CD4-positive, alpha-beta memory T cell (primary cell): ENCODE data around the gene ACOXL. TPM values are rescaled to one million over a fixed set of nuclear protein-coding genes. Genes with fewer than 3 reads are reported as not detected.

ENCODE experiments used
- CTCF ChIA-PET: fragments of 350-600 bp; sonication (Branson Sonifier 250); formaldehyde crosslinking; loops from one replicate; lab custom pipeline; 2021; ENCODE audit warnings: inconsistent platforms; ENCODE audit not compliant: partially characterized antibody; lab: Charles Lee
- POLR2A ChIA-PET: fragments of 350-600 bp; sonication (Branson Sonifier 250); formaldehyde crosslinking; loops from one replicate; lab custom pipeline; 2021; ENCODE audit not compliant: partially characterized antibody; lab: Charles Lee
- DNase-seq, 5 donors: peaks; one replicate each; pipeline versions ENCODE4 v3.0.0 to v3.0.0-alpha.2; 2020 to 2022; ENCODE audit warnings: mixed read lengths in 1 of 5
- H3K27ac ChIP-seq: one replicate; pipeline ENCODE4 v1.7.0; 2013; ENCODE audit warnings: low read depth, low read length
- H3K27me3 ChIP-seq: 2 replicates; pipeline ENCODE4 v1.7.0; 2013; ENCODE audit warnings: mild to moderate bottlenecking, low read length, moderate library complexity; ENCODE audit not compliant: insufficient read depth
- H3K36me3 ChIP-seq: 2 replicates; pipeline ENCODE4 v1.7.0; 2013; ENCODE audit warnings: mild to moderate bottlenecking, low read length, moderate library complexity; ENCODE audit not compliant: insufficient read depth
- H3K4me1 ChIP-seq: 2 replicates; pipeline ENCODE4 v1.7.0; 2013; ENCODE audit warnings: mild to moderate bottlenecking, low read length, moderate library complexity; ENCODE audit not compliant: insufficient read depth
- H3K4me3 ChIP-seq, 2 donors: one replicate each; pipeline ENCODE4 v1.7.0; 2013; ENCODE audit warnings: low read length in 2 of 2, mild to moderate bottlenecking in 1 of 2
- H3K9me3 ChIP-seq, 2 donors: one replicate each; pipeline ENCODE4 v1.7.0; 2013; ENCODE audit warnings: low read length in 2 of 2, control low read depth in 1 of 2; ENCODE audit not compliant: control insufficient read depth in 1 of 2
- H3K27ac Mint-ChIP-seq, 7 donors: one replicate each; pipeline ENCODE4 v1.8.0; 2020 to 2021; ENCODE audit warnings: mixed read lengths in 7 of 7, mild to moderate bottlenecking in 6 of 7, inconsistent platforms in 3 of 7, moderate library complexity in 3 of 7
- H3K27me3 Mint-ChIP-seq, 2 donors: one replicate each; pipeline ENCODE4 v1.8.0; 2020 to 2021; ENCODE audit warnings: mixed read lengths in 2 of 2
- H3K36me3 Mint-ChIP-seq, 2 donors: one replicate each; pipeline ENCODE4 v1.8.0; 2020 to 2021; ENCODE audit warnings: mixed read lengths in 2 of 2, inconsistent platforms in 1 of 2, mild to moderate bottlenecking in 1 of 2
- H3K4me1 Mint-ChIP-seq, 4 donors: one replicate each; pipeline ENCODE4 v1.8.0; 2020 to 2021; ENCODE audit warnings: mixed read lengths in 4 of 4, mild to moderate bottlenecking in 1 of 4
- H3K4me3 Mint-ChIP-seq, 8 donors: one replicate each; pipeline ENCODE4 v1.8.0; 2020 to 2021; ENCODE audit warnings: mixed read lengths in 8 of 8, mild to moderate bottlenecking in 7 of 8, moderate library complexity in 6 of 8, inconsistent platforms in 3 of 8
- H3K9me3 Mint-ChIP-seq, 8 donors: one replicate each; pipeline ENCODE4 v1.8.0; 2020 to 2021; ENCODE audit warnings: mixed read lengths in 8 of 8, mild to moderate bottlenecking in 5 of 8, inconsistent platforms in 3 of 8, moderate library complexity in 1 of 8
- intact Hi-C: fragments of 100-400 bp; cut with micrococcal nuclease; formaldehyde crosslinking; loops from one replicate; pipeline ENCODE4 v1.15.1; 2023
- polyA plus RNA-seq, 2 donors: library from polyadenylated mRNA; unstranded; fragments of 300-500 nt; fragmentation: Illumina TruSeq; gene quantifications; one replicate each; pipeline ENCODE4 v1.2.3, GENCODE V29; 2021
- total RNA-seq, 2 experiments: library from RNA; stranded (reverse); gene quantifications; one replicate each; pipeline ENCODE4 v1.2.3, GENCODE V29; 2021

ACOXL gene
- total and polyA plus RNA-seq, 4 experiments from 2014 or later = not detected

DNA sequence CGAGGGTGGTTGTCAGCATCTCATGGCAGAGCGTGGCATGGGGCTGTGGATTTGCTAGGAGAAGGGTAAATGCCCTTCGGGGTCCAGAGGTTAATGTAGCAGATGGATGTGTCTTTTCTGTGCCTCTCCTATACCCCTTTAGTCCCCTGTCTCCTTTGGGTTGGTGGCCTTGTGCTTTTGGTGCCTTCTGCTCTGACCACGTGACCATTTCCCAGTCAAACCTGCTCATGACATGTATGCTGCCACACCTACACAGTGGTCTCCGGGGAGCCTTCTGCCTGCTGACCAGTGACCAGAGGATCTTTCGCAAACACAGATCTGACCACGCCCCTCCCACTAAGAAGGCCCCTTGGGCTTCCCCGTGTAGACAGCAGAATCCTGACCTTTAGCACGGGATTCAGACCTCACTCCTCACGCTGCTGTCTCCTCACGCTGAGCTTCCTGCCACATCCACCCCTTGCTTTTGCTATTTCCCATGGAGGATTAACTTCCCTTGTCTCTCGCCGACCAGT is 116.2 kb downstream of the ACOXL start:
- H3K36me3 ChIP-seq = no peaks in the 10 kb centered on the region
- no peaks in the 10 kb centered on the region for H3K9me3 ChIP-seq
- H3K27me3 ChIP-seq = no peaks in the 10 kb centered on the region
- DNase-seq = no peak
- no peaks in the 10 kb centered on the region for H3K36me3 Mint-ChIP-seq
- H3K27ac ChIP-seq = no peak overlapping the region
- peaks cover 40 to 70% (median 53%) of the 10 kb centered on the region in 4 donors for H3K4me1 Mint-ChIP-seq
- no peaks in the 10 kb centered on the region for H3K27me3 Mint-ChIP-seq
- intact Hi-C loops = no loop called here
- peak overlapping the region in 1 of 8 donors; percentile 29 for H3K4me3 Mint-ChIP-seq
- POLR2A ChIA-PET = no interaction called here
- peaks cover 0 to 1% (median 0%) of the 10 kb centered on the region in 8 donors for H3K9me3 Mint-ChIP-seq
- CTCF ChIA-PET = no interaction called here
- H3K27ac Mint-ChIP-seq = peak overlapping the region in 3 of 7 donors; percentile 5 to 90 (median 25)
- H3K4me3 ChIP-seq = no peak overlapping the region
- H3K4me1 ChIP-seq = peaks cover 52% of the 10 kb centered on the region

DNA sequence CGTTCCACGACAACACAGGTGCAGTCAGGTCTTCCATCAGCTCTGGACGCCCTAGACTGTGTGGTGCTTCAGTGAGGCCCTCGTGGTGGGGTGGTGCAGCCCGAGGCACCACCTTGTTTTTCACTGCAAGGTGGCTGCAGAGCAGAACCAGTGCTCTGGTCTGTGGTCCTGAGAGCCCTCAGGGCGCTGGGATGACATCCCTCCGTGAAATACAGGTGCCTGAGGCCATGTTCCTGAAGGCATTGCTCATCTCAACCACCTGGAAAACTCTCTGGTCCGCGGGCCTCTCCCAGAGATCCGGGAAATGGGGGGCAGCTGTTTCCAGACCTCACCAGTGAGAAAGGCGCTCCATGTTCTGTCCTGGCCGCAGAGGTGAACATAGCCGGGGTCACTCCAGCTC is 119.2 kb downstream of the ACOXL start:
- H3K27ac Mint-ChIP-seq = peak overlapping the region in 4 of 7 donors; percentile 62 to 88 (median 82)
- no peaks in the 10 kb centered on the region for H3K36me3 Mint-ChIP-seq
- H3K27ac ChIP-seq = peak overlapping the region; percentile 47
- H3K27me3 Mint-ChIP-seq = no peaks in the 10 kb centered on the region
- no peaks in the 10 kb centered on the region for H3K9me3 ChIP-seq
- no peak overlapping the region for H3K4me3 ChIP-seq
- intact Hi-C loops = no loop called here
- no peak for DNase-seq
- H3K4me1 Mint-ChIP-seq = peaks cover 40 to 64% (median 50%) of the 10 kb centered on the region in 4 donors
- ChIA-PET CTCF (interaction anchor here (0.6 to 6.0 kb wide), 4 partner anchors 10 to 48 kb away, joined by 3 to 49 read pairs (median 10); no protein-coding TSS in a partner anchor), POLR2A (no interaction called here)
- H3K9me3 Mint-ChIP-seq = peaks cover 0 to 3% (median 0%) of the 10 kb centered on the region in 8 donors
- no peaks in the 10 kb centered on the region for H3K27me3 ChIP-seq
- peaks cover 50% of the 10 kb centered on the region for H3K4me1 ChIP-seq
- H3K4me3 Mint-ChIP-seq = peak overlapping the region in 2 of 8 donors; percentile 4 to 19
- H3K36me3 ChIP-seq = no peaks in the 10 kb centered on the region

DNA sequence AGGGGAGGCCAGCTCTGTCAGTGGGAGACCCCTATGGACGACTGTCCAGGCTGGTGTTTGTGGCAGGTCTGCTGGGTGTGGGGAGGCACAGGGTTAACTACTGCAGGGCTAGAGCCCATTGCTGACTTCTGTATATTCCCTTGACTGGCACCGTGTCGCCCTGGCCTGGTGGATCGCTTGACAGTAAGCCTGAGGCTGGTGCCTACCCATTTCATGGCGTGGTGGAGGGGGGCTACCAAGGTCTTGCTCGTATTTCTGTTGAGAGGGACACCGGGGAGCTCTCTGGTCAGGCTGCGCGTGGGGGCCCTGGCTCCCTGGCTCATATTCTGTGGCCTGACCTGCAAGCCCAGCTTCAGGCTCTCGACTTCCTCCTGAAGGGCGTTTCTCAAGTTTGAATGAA is 119.7 kb downstream of the ACOXL start:
- H3K9me3 ChIP-seq = no peaks in the 10 kb centered on the region
- Mint-ChIP-seq H3K4me3 (peak overlapping the region in 6 of 8 donors; percentile 49 to 81 (median 70)), H3K36me3 (no peaks in the 10 kb centered on the region), H3K27me3 (no peaks in the 10 kb centered on the region), H3K9me3 (peaks cover 0 to 3% (median 0%) of the 10 kb centered on the region in 8 donors), H3K4me1 (peaks cover 36 to 59% (median 45%) of the 10 kb centered on the region in 4 donors), H3K27ac (peak overlapping the region; percentile 48 to 96 (median 83))
- H3K36me3 ChIP-seq = no peaks in the 10 kb centered on the region
- H3K27me3 ChIP-seq = no peaks in the 10 kb centered on the region
- no peak overlapping the region for H3K4me3 ChIP-seq
- H3K27ac ChIP-seq = peak overlapping the region; percentile 47
- ChIA-PET POLR2A (no interaction called here), CTCF (interaction anchor here (0.6 to 6.0 kb wide), 4 partner anchors 10 to 48 kb away, joined by 3 to 49 read pairs (median 10); no protein-coding TSS in a partner anchor)
- DNase-seq = no peak
- intact Hi-C loops = no loop called here
- H3K4me1 ChIP-seq = peaks cover 45% of the 10 kb centered on the region

DNA sequence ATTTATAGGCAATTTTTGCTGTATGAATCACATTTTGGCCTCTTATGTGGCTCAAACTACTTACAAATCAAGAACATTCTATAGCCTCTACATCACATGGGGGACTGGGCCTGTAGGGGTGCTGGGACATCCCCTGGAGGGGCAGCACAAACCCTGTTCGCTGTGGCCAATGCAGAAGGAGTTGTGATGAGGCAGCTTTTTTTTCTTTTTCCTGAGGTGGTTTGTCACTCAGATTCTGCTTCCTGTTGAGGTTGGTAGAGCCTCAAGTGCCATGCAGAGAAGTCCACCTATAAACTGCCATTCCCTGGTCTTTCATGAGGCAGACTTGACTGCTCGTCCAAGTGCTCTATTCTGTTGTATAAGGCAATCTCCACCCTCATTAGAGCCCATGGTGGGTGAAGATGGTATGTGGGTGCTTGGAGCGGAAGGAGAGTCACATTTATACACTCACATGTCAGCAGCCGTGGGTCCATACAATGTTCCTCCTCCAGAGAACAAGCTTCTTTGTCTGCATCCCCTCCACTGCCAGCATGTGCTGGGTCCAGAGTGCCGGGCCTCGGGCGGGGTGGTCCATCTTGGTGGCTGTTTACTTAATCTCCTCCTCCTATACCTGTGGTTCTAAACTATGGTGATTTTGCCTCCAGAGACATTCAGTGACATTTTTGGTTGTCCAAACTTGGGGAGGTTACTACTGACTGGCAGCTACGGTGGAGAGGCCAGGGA is 120.3 kb downstream of the ACOXL start:
- H3K4me3 Mint-ChIP-seq = peak overlapping the region in 6 of 8 donors; percentile 49 to 81 (median 70)
- Histone ChIP-seq H3K4me1 (peaks cover 39% of the 10 kb centered on the region), H3K4me3 (no peak overlapping the region), H3K27ac (peak overlapping the region; percentile 47), H3K36me3 (no peaks in the 10 kb centered on the region), H3K9me3 (no peaks in the 10 kb centered on the region), H3K27me3 (no peaks in the 10 kb centered on the region)
- H3K9me3 Mint-ChIP-seq = peaks cover 0 to 3% (median 0%) of the 10 kb centered on the region in 8 donors
- CTCF ChIA-PET = interaction anchor here (0.6 to 6.0 kb wide), 9 partner anchors 9 to 40 kb away, joined by 3 to 49 read pairs (median 3); no protein-coding TSS in a partner anchor
- DNase-seq = peak; percentile 48 to 82 (median 59)
- H3K36me3 Mint-ChIP-seq = no peaks in the 10 kb centered on the region
- H3K4me1 Mint-ChIP-seq = peaks cover 29 to 52% (median 39%) of the 10 kb centered on the region in 4 donors
- intact Hi-C loops = loop anchor here (1.0 kb wide), 1 partner anchor 41 kb away; no protein-coding TSS in a partner anchor
- no peaks in the 10 kb centered on the region for H3K27me3 Mint-ChIP-seq
- H3K27ac Mint-ChIP-seq = peak overlapping the region; percentile 69 to 96 (median 83)
- POLR2A ChIA-PET = no interaction called here

DNA sequence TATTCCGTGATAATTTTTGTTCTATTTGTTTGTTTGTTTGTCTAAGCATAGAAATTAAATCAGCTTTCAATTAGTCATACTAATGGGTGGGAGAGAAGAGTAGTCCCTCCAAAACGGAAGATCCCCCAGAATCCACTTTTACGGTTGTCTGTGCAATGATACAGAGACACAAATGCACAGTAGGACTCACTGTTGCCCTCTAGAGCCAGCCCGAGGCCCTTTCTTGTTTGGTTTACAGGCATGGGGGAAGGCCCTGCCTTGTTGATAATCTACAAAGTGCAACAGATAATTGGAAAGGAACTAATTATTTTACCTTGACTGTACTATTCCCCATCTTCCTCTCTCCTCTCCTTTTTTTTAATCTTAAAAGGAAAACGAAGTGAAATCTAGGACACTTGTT is 121.1 kb downstream of the ACOXL start:
- H3K4me3 Mint-ChIP-seq = peak overlapping the region in 6 of 8 donors; percentile 4 to 81 (median 68)
- Histone ChIP-seq H3K27ac (no peak overlapping the region), H3K36me3 (no peaks in the 10 kb centered on the region), H3K9me3 (no peaks in the 10 kb centered on the region), H3K4me3 (no peak overlapping the region), H3K4me1 (peaks cover 39% of the 10 kb centered on the region), H3K27me3 (no peaks in the 10 kb centered on the region)
- H3K27ac Mint-ChIP-seq = peak overlapping the region; percentile 53 to 96 (median 78)
- DNase-seq = peak; percentile 39 to 61 (median 44)
- peaks cover 33 to 53% (median 42%) of the 10 kb centered on the region in 4 donors for H3K4me1 Mint-ChIP-seq
- POLR2A ChIA-PET = no interaction called here
- peaks cover 0 to 3% (median 0%) of the 10 kb centered on the region in 8 donors for H3K9me3 Mint-ChIP-seq
- intact Hi-C loops = loop anchor here (1.0 kb wide), 1 partner anchor 42 kb away; no protein-coding TSS in a partner anchor
- H3K36me3 Mint-ChIP-seq = no peaks in the 10 kb centered on the region
- H3K27me3 Mint-ChIP-seq = no peaks in the 10 kb centered on the region
- CTCF ChIA-PET = interaction anchor here (0.6 to 6.0 kb wide), 10 partner anchors 8 to 123 kb away, joined by 3 to 49 read pairs (median 3); no protein-coding TSS in a partner anchor

DNA sequence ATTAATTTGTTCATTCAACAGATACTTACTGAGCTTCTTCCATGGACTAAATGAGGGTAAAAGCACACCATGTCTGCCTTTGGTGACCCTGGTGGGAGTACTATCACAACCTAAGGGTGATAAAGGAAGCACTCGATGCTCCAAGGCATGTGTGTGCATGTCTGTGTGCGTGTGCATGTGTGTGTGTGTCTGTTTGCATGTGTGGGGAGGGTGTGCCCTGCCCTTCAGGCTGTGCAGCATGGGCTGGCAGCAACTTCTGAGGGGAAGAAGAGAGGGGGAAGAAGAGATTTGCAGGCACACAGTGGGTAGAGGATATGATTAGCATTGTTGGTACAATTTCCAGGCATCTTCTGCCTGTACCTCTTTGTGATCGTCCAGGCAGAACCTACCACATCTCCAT is 121.6 kb downstream of the ACOXL start:
- Mint-ChIP-seq H3K36me3 (no peaks in the 10 kb centered on the region), H3K9me3 (peaks cover 0 to 3% (median 0%) of the 10 kb centered on the region in 8 donors), H3K4me3 (peak overlapping the region in 1 of 8 donors; percentile 32), H3K27ac (peak overlapping the region in 5 of 7 donors; percentile 57 to 96 (median 78)), H3K4me1 (peaks cover 37 to 54% (median 46%) of the 10 kb centered on the region in 4 donors), H3K27me3 (no peaks in the 10 kb centered on the region)
- Histone ChIP-seq H3K4me3 (no peak overlapping the region), H3K27me3 (no peaks in the 10 kb centered on the region), H3K27ac (no peak overlapping the region), H3K9me3 (no peaks in the 10 kb centered on the region), H3K4me1 (peaks cover 44% of the 10 kb centered on the region), H3K36me3 (no peaks in the 10 kb centered on the region)
- DNase-seq = no peak
- ChIA-PET CTCF (interaction anchor here (1.0 to 6.0 kb wide), 8 partner anchors 10 to 123 kb away, joined by 3 to 49 read pairs (median 3); no protein-coding TSS in a partner anchor), POLR2A (no interaction called here)
- intact Hi-C loops = loop anchor here (1.0 kb wide), 1 partner anchor 43 kb away; no protein-coding TSS in a partner anchor
